Measurements from ENCODE around the gene DVL1.

DNA sequence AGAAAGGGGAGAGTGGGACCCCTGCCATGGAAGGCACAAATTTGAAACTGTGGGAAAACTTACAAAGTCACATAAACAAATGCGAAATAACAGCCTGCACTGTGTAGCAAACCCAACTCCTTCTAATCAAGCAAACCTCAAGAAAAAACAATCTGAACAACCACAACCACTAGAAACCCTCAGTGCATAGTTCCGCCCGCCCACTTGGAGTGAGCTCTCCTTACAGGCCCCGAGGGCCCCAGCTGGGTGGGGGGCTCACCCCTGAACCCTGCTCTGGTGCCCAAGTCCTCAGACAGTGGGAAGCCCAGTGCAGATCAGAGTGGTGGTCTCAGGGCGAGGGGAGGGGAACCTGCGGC lies 10.1 kb upstream of the DVL1 start:
- TF ChIP-seq, protein P1, sequence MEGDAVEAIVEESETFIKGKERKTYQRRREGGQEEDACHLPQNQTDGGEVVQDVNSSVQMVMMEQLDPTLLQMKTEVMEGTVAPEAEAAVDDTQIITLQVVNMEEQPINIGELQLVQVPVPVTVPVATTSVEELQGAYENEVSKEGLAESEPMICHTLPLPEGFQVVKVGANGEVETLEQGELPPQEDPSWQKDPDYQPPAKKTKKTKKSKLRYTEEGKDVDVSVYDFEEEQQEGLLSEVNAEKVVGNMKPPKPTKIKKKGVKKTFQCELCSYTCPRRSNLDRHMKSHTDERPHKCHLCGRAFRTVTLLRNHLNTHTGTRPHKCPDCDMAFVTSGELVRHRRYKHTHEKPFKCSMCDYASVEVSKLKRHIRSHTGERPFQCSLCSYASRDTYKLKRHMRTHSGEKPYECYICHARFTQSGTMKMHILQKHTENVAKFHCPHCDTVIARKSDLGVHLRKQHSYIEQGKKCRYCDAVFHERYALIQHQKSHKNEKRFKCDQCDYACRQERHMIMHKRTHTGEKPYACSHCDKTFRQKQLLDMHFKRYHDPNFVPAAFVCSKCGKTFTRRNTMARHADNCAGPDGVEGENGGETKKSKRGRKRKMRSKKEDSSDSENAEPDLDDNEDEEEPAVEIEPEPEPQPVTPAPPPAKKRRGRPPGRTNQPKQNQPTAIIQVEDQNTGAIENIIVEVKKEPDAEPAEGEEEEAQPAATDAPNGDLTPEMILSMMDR (IDR thresholded peaks at IDR 0.05 in 2 of 3, conservative IDR thresholded peaks at IDR 0.05 in 1 of 3; ENCODE audit: control insufficient read depth in 2 of 3, extremely low read depth in 1 of 3, insufficient read depth in 1 of 3, low read depth in 3 of 3, low read length in 3 of 3) = no peak
- TF ChIP-seq HCFC1 (IDR thresholded peaks at IDR 0.05; ENCODE audit: low read length) (no peak), JUNB (IDR thresholded peaks at IDR 0.05) (no peak), RBBP5 (conservative IDR thresholded peaks at IDR 0.05) (no peak), ZNF217 (IDR thresholded peaks at IDR 0.05) (no peak), EP300 (IDR thresholded peaks at IDR 0.05; ENCODE audit: borderline replicate concordance in 1 of 2, control insufficient read depth in 1 of 2, low read depth in 2 of 2, low read length in 2 of 2) (no peak), SREBF1 (IDR thresholded peaks at IDR 0.05; ENCODE audit: low read length) (no peak), TAF1 (IDR thresholded peaks at IDR 0.05; ENCODE audit: borderline replicate concordance, low read depth, low read length) (no peak), EGR1 (IDR thresholded peaks at IDR 0.05; ENCODE audit: borderline replicate concordance in 1 of 2, low read depth in 2 of 2, low read length in 2 of 2) (no peak), NR2F1 (conservative IDR thresholded peaks at IDR 0.05) (no peak)
- TF ChIP-seq, protein P2, sequence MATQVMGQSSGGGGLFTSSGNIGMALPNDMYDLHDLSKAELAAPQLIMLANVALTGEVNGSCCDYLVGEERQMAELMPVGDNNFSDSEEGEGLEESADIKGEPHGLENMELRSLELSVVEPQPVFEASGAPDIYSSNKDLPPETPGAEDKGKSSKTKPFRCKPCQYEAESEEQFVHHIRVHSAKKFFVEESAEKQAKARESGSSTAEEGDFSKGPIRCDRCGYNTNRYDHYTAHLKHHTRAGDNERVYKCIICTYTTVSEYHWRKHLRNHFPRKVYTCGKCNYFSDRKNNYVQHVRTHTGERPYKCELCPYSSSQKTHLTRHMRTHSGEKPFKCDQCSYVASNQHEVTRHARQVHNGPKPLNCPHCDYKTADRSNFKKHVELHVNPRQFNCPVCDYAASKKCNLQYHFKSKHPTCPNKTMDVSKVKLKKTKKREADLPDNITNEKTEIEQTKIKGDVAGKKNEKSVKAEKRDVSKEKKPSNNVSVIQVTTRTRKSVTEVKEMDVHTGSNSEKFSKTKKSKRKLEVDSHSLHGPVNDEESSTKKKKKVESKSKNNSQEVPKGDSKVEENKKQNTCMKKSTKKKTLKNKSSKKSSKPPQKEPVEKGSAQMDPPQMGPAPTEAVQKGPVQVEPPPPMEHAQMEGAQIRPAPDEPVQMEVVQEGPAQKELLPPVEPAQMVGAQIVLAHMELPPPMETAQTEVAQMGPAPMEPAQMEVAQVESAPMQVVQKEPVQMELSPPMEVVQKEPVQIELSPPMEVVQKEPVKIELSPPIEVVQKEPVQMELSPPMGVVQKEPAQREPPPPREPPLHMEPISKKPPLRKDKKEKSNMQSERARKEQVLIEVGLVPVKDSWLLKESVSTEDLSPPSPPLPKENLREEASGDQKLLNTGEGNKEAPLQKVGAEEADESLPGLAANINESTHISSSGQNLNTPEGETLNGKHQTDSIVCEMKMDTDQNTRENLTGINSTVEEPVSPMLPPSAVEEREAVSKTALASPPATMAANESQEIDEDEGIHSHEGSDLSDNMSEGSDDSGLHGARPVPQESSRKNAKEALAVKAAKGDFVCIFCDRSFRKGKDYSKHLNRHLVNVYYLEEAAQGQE (IDR thresholded peaks at IDR 0.05; ENCODE audit: low read depth, low read length) = no peak
- TF ChIP-seq, protein P3, sequence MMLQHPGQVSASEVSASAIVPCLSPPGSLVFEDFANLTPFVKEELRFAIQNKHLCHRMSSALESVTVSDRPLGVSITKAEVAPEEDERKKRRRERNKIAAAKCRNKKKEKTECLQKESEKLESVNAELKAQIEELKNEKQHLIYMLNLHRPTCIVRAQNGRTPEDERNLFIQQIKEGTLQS (IDR thresholded peaks at IDR 0.05; ENCODE audit: borderline replicate concordance, extremely low read depth, low read depth, low read length) = no peak
- TF ChIP-seq, protein P4, sequence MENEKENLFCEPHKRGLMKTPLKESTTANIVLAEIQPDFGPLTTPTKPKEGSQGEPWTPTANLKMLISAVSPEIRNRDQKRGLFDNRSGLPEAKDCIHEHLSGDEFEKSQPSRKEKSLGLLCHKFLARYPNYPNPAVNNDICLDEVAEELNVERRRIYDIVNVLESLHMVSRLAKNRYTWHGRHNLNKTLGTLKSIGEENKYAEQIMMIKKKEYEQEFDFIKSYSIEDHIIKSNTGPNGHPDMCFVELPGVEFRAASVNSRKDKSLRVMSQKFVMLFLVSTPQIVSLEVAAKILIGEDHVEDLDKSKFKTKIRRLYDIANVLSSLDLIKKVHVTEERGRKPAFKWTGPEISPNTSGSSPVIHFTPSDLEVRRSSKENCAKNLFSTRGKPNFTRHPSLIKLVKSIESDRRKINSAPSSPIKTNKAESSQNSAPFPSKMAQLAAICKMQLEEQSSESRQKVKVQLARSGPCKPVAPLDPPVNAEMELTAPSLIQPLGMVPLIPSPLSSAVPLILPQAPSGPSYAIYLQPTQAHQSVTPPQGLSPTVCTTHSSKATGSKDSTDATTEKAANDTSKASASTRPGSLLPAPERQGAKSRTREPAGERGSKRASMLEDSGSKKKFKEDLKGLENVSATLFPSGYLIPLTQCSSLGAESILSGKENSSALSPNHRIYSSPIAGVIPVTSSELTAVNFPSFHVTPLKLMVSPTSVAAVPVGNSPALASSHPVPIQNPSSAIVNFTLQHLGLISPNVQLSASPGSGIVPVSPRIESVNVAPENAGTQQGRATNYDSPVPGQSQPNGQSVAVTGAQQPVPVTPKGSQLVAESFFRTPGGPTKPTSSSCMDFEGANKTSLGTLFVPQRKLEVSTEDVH (IDR thresholded peaks at IDR 0.05; ENCODE audit: low read depth, partially characterized antibody) = no peak
- TF ChIP-seq, protein P5, sequence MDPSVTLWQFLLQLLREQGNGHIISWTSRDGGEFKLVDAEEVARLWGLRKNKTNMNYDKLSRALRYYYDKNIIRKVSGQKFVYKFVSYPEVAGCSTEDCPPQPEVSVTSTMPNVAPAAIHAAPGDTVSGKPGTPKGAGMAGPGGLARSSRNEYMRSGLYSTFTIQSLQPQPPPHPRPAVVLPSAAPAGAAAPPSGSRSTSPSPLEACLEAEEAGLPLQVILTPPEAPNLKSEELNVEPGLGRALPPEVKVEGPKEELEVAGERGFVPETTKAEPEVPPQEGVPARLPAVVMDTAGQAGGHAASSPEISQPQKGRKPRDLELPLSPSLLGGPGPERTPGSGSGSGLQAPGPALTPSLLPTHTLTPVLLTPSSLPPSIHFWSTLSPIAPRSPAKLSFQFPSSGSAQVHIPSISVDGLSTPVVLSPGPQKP (IDR thresholded peaks at IDR 0.05; ENCODE audit: low read depth, low read length) = no peak
